HCT116 (cell line): ENCODE measurements around the gene RIC8B. TPM values are rescaled to one million over a fixed set of nuclear protein-coding genes. Genes with fewer than 3 reads are reported as not detected.

Experiments used
- ATAC-seq: fragments of 200-7000 bp; cut with Tn5 transposase; 2 replicates; pipeline ENCODE4 v1.9.1; 2020; ENCODE audit warnings: mild to moderate bottlenecking, moderate library complexity
- BruUV-seq: library from RNA; stranded (reverse); fragments of 400-500 nt; replicated peaks from 2 replicates; lab custom pipeline; 2021; lab: Mats Ljungman, UMichigan
- CTCF ChIA-PET: fragments of 300-600 bp; sonication (Branson Sonifier 250); formaldehyde crosslinking; loops from one replicate; lab custom pipeline; 2021; ENCODE audit warnings: antibody characterized with exemption; lab: Charles Lee
- POLR2A ChIA-PET: fragments of 300-600, 350-600 bp; sonication (Branson Sonifier 250); formaldehyde crosslinking; loops from one replicate; lab custom pipeline; 2021; ENCODE audit warnings: antibody characterized with exemption; lab: Charles Lee
- RAD21 ChIA-PET, 2 experiments: fragments of 300-600 bp; sonication (Branson Sonifier 250); formaldehyde crosslinking; loops; one replicate each; lab custom pipeline; 2023; ENCODE audit warnings: low total read pairs in 2 of 2; ENCODE audit not compliant: uncharacterized antibody in 2 of 2, unreplicated experiment in 2 of 2, low non-redundant PET in 1 of 2; lab: Charles Lee
- DNase-seq: peaks from one replicate; pipeline ENCODE4 v3.0.0-alpha.2; 2010; ENCODE audit warnings: low read depth, low spot score
- H2AFZ ChIP-seq: fragments of 200-600 bp; shearing (Covaris generic), sonication (generic); 2 replicates; pipeline ENCODE4 v1.6.1; 2017; ENCODE audit warnings: low read depth, mixed run types, mixed read lengths, antibody characterized with exemption, low read length; ENCODE audit not compliant: poor library complexity, severe bottlenecking
- H3K27ac ChIP-seq: 2 replicates; pipeline ENCODE4 v1.5.1; 2012; ENCODE audit warnings: low read depth, low read length
- H3K27me3 ChIP-seq: fragments of 200-600 bp; sonication (generic); 2 replicates; pipeline ENCODE4 v1.6.1; 2016; ENCODE audit warnings: mixed run types, low read length, mixed read lengths; ENCODE audit not compliant: insufficient read depth
- H3K36me3 ChIP-seq, 2 experiments: fragments of 200-500 bp in 1 of 2; fragments of 200-600 bp in 1 of 2; sonication (Bioruptor generic) in 1 of 2; sonication (generic) in 1 of 2; 2 replicates each; pipeline versions ENCODE4 v1.5.1 to v1.6.1; 2014 to 2016; ENCODE audit warnings: low read length in 2 of 2, inconsistent platforms in 1 of 2, mixed read lengths in 1 of 2, mixed run types in 1 of 2; ENCODE audit not compliant: insufficient read depth in 2 of 2, control insufficient read depth in 1 of 2
- H3K4me1 ChIP-seq, 2 experiments: fragments of 200-600 bp in 1 of 2; sonication (generic) in 1 of 2; 2 replicates each; pipeline versions ENCODE4 v1.5.1 to v1.6.1; 2012 to 2017; ENCODE audit warnings: low read length in 2 of 2, inconsistent platforms in 1 of 2, mild to moderate bottlenecking in 1 of 2, mixed read lengths in 1 of 2, mixed run types in 1 of 2, moderate library complexity in 1 of 2; ENCODE audit not compliant: insufficient read depth in 2 of 2, control insufficient read depth in 1 of 2
- H3K4me2 ChIP-seq: fragments of 200-600 bp; sonication (generic); 2 replicates; pipeline ENCODE4 v1.6.1; 2017; ENCODE audit warnings: mixed run types, low read length, mixed read lengths
- H3K4me3 ChIP-seq, 2 experiments: fragments of 200-600 bp in 1 of 2; sonication (generic) in 1 of 2; replicated peaks in 1 of 2; 2 replicates each; pipeline ENCODE4 v1.5.1; 2011 to 2016; ENCODE audit warnings: low read length in 2 of 2, control low read depth in 1 of 2, low read depth in 1 of 2, mild to moderate bottlenecking in 1 of 2, mixed read lengths in 1 of 2, mixed run types in 1 of 2
- H3K79me2 ChIP-seq: fragments of 200-600 bp; sonication (generic); 2 replicates; pipeline ENCODE4 v1.6.1; 2017; ENCODE audit warnings: mild to moderate bottlenecking, mixed run types, low read length, moderate library complexity, mixed read lengths; ENCODE audit not compliant: insufficient read depth
- H3K9ac ChIP-seq: fragments of 200-600 bp; sonication (generic); 2 replicates; pipeline ENCODE4 v1.6.1; 2016; ENCODE audit warnings: low read length, mixed read lengths
- H3K9me2 ChIP-seq: fragments of 200-600 bp; sonication (generic), shearing (Covaris generic); 2 replicates; pipeline ENCODE4 v1.6.1; 2017; ENCODE audit warnings: mixed run types, mild to moderate bottlenecking, moderate library complexity; ENCODE audit not compliant: insufficient read depth
- H3K9me3 ChIP-seq, 2 experiments: fragments of 200-500 bp in 1 of 2; fragments of 200-600 bp in 1 of 2; sonication (Bioruptor generic) in 1 of 2; sonication (generic) in 1 of 2; 2 replicates each; pipeline ENCODE4 v1.6.1; 2014 to 2017; ENCODE audit warnings: low read length in 2 of 2, mixed read lengths in 2 of 2, inconsistent platforms in 1 of 2, low read depth in 1 of 2, mild to moderate bottlenecking in 1 of 2, mixed run types in 1 of 2, moderate library complexity in 1 of 2; ENCODE audit not compliant: control insufficient read depth in 1 of 2, insufficient read depth in 1 of 2
- H4K20me1 ChIP-seq: fragments of 200-600 bp; sonication (generic), shearing (Covaris generic); 2 replicates; pipeline ENCODE4 v1.6.1; 2017; ENCODE audit warnings: mixed run types, mild to moderate bottlenecking, moderate library complexity; ENCODE audit not compliant: insufficient read depth
- CEBPB ChIP-seq: IDR thresholded peaks from 2 replicates; pipeline ENCODE4 v1.6.1; 2012; ENCODE audit warnings: low read depth
- FOSL1 ChIP-seq: IDR thresholded peaks from 2 replicates; pipeline ENCODE4 v1.6.1; 2012; ENCODE audit warnings: low read depth
- SRF ChIP-seq: IDR thresholded peaks from 2 replicates; pipeline ENCODE4 v1.6.1; 2012; ENCODE audit warnings: low read depth
- intact Hi-C: fragments of 100-400 bp; cut with micrococcal nuclease; formaldehyde crosslinking; loops from 2 replicates; pipeline ENCODE4 v1.10.0; 2022
- total RNA-seq: library from RNA; stranded (reverse); gene quantifications from one replicate; pipeline ENCODE4 v1.2.1, GENCODE V29; 2021; ENCODE audit not compliant: unreplicated experiment
- TF ChIP-seq, protein P1 (sequence below): IDR thresholded peaks from 2 replicates; pipeline ENCODE4 v1.6.1; 2012; ENCODE audit warnings: low read depth
- TF ChIP-seq, protein P2 (sequence below): IDR thresholded peaks from 2 replicates; pipeline ENCODE4 v1.6.1; 2011; ENCODE audit warnings: mild to moderate bottlenecking, low read length, moderate library complexity; ENCODE audit not compliant: insufficient replicate concordance; ENCODE audit errors: extremely low read depth
- TF ChIP-seq, protein P3 (sequence below): IDR thresholded peaks from 2 replicates; pipeline ENCODE4 v1.6.1; 2012

RIC8B gene
- total RNA-seq, 1 experiment from 2014 or later: 16.7 TPM

DNA sequence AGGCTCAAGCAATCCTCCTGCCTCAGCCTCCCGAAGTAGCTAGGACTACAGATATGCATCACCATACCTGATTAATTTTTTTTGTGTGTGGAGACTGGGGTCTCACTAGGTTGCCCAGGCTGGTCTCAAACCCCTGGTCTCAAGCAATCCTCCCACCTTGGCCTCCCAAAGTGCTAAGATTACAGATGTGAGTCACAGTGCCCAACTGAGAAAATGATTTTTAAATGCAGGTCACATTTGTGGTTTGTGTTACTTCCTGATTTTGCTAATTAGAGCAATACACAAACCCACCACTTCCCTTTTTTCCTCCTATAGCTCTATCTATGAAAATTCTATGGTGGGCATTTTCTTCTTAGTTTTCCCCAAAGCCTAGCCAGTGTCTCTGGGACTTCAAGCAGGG lies 135.7 kb downstream of the RIC8B start:
- Histone ChIP-seq H3K9me2 (no peaks in the 10 kb centered on the region), H3K9me3 (no peaks in the 10 kb centered on the region)
- POLR2A ChIA-PET: no interaction called here
- no peak for TF ChIP-seq CEBPB
- TF ChIP-seq SRF: no peak
- TF ChIP-seq, protein P1, sequence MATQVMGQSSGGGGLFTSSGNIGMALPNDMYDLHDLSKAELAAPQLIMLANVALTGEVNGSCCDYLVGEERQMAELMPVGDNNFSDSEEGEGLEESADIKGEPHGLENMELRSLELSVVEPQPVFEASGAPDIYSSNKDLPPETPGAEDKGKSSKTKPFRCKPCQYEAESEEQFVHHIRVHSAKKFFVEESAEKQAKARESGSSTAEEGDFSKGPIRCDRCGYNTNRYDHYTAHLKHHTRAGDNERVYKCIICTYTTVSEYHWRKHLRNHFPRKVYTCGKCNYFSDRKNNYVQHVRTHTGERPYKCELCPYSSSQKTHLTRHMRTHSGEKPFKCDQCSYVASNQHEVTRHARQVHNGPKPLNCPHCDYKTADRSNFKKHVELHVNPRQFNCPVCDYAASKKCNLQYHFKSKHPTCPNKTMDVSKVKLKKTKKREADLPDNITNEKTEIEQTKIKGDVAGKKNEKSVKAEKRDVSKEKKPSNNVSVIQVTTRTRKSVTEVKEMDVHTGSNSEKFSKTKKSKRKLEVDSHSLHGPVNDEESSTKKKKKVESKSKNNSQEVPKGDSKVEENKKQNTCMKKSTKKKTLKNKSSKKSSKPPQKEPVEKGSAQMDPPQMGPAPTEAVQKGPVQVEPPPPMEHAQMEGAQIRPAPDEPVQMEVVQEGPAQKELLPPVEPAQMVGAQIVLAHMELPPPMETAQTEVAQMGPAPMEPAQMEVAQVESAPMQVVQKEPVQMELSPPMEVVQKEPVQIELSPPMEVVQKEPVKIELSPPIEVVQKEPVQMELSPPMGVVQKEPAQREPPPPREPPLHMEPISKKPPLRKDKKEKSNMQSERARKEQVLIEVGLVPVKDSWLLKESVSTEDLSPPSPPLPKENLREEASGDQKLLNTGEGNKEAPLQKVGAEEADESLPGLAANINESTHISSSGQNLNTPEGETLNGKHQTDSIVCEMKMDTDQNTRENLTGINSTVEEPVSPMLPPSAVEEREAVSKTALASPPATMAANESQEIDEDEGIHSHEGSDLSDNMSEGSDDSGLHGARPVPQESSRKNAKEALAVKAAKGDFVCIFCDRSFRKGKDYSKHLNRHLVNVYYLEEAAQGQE: no peak
- TF ChIP-seq, protein P2, sequence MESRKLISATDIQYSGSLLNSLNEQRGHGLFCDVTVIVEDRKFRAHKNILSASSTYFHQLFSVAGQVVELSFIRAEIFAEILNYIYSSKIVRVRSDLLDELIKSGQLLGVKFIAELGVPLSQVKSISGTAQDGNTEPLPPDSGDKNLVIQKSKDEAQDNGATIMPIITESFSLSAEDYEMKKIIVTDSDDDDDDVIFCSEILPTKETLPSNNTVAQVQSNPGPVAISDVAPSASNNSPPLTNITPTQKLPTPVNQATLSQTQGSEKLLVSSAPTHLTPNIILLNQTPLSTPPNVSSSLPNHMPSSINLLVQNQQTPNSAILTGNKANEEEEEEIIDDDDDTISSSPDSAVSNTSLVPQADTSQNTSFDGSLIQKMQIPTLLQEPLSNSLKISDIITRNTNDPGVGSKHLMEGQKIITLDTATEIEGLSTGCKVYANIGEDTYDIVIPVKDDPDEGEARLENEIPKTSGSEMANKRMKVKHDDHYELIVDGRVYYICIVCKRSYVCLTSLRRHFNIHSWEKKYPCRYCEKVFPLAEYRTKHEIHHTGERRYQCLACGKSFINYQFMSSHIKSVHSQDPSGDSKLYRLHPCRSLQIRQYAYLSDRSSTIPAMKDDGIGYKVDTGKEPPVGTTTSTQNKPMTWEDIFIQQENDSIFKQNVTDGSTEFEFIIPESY: no peak
- no peak for TF ChIP-seq FOSL1
- TF ChIP-seq, protein P3, sequence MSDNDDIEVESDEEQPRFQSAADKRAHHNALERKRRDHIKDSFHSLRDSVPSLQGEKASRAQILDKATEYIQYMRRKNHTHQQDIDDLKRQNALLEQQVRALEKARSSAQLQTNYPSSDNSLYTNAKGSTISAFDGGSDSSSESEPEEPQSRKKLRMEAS: no peak
- TF ChIP-seq, all 23 proteins: peak for 0
- H4K20me1 ChIP-seq: no peaks in the 10 kb centered on the region
- no peaks in the 10 kb centered on the region for H3K79me2 ChIP-seq
- no peak overlapping the region for H3K4me3 ChIP-seq
- no TSS peak for BruUV-seq
- no peaks in the 10 kb centered on the region for H3K4me1 ChIP-seq
- no peaks in the 10 kb centered on the region for H3K36me3 ChIP-seq
- ATAC-seq (no peak), DNase-seq (no peak)
- RAD21 ChIA-PET: no interaction called here
- no peak overlapping the region for H3K4me2 ChIP-seq
- no peaks in the 10 kb centered on the region for H3K27me3 ChIP-seq
- no peak overlapping the region for H3K27ac ChIP-seq
- CTCF ChIA-PET: no interaction called here
- no peak overlapping the region for H3K9ac ChIP-seq
- intact Hi-C loops: no loop called here
- no peak overlapping the region for H2AFZ ChIP-seq
